SW480 (cell line): ENCODE measurements around the gene PEX11A.

Source experiments
- DNase-seq: peaks from one replicate; pipeline ENCODE4 v3.0.0-alpha.2; 2016; ENCODE audit warnings: low spot score

Gene PEX11A

DNA sequence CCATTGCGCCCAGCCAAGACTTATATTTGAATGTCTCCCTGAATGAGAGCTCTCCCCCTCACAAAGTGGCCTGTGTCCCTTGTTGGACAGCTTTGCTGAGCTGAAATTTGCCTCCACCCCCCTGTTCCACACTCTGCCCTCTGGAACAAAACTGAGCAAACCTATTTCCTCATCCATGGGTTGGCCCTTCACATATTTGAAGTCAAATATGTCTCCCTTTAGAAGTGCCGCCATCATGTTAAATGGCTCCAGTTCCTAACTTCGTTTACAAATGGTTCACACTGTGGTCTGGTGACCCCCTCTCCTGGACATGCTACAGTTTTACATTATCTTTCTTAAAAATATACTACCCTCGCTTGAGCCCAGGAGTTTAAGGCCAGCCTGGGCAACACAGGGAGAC is 16.0 kb downstream of the PEX11A start:
- DNase-seq, result no peak

DNA sequence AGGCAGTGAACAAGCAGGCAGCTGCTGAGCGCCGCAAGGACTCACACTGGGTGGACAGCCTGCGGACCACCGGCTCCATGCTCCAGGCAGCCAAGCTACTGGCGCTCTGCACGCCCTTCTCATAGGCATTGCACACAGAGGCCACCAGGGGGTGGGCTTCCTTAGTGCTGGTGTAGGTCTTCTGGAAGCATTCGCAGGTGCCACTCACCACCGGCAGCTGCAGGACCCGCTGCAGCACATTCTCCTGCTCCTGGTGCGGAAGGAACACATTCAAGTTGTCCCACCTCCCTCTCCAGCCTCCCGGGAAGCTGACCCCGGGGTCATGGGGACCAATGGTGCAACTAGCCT is 17.4 kb downstream of the PEX11A start:
- DNase-seq, result no peak

DNA sequence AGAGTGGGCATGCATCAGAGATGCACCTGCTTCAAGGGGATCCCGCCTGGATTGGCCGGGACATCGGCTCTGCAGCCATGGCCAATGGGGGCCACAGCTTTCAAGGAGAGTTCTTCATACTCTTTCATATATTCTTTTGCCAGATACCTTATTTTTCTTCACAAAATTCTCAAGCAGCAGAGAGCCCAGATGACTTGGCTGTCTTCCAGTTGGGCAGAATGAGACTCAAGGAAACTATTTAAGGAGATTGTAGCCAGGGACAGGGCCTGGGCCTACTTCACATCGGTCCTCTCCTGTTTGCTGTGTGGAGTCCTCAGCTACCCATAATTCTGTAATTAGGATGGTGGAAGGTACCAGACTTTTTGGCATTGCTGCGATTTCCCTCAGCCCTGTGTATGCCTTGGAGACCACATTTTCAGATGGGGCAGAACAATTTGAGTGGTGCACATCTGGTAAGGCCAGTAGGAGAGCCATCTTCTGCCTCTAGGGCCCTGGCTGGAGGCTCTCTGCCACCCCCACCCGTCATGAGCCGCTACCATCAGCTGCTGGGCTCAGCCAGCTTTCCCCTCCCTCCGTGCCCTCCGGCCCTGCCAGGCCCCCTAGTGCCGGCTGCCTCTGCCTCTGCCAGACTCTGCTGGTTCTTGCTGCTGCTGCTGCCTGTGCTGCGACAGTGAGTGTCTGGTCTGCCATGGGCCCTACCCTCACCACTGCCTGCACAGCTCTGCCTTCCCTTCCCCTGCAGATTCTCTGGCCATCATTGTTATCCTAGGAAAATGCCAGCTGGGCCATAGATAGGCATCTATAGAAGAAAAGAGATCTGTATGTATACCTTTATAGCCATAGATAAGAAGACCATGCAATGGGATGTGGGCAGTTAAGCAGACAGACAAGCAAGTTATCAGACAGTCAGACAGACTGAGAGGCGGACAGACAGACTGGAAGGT is 18.1 kb downstream of the PEX11A start:
- no peak for DNase-seq

DNA sequence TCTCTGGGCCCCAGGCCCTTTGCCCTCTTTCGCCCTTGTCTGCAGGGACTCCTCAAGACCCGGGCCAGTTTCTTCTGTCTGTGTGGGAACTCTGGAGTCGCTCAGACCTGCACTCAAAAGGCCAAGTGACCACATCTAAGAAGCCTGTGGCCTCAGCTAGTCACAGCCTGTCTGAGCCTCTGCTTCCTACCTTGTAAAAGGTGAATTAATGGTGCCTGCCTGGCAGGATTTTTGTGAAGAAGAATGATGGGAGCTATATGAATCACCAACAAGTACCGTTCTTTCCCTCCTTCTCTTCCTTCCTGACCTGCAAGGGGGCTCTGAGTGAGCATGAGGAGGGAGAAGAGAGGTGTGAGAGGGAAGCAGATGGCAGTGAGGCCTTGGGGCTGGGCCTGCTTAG is 18.9 kb downstream of the PEX11A start:
- DNase-seq, result no peak

DNA sequence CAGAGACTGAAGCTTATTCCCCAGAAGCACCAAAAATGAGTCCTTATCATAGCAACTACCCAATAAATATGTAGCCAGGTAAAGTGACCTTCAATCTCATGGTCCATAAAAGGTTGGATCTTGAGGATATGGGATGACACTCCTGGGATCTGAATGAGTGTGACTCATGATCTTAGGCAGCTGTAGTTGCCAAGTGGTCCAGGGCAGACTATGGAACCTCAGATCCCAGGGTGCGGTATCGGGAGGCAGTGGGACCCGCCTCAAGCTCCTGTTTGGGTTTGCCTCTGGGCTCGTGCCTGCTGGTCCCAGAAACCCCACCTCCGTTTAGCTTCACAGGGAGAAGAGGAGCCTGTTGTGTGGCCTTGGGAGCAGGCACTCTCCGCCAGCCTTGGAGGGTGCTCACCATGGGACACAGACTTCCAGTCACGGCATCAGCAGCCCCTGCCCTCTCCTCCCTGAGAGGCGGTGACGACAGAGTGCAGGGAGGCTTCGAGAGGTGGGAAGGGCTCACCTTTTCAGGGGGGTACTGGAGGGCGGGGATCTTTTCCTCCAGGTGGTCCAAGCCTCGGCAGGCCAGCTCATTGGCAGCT is 19.5 kb downstream of the PEX11A start:
- DNase-seq, result no peak

DNA sequence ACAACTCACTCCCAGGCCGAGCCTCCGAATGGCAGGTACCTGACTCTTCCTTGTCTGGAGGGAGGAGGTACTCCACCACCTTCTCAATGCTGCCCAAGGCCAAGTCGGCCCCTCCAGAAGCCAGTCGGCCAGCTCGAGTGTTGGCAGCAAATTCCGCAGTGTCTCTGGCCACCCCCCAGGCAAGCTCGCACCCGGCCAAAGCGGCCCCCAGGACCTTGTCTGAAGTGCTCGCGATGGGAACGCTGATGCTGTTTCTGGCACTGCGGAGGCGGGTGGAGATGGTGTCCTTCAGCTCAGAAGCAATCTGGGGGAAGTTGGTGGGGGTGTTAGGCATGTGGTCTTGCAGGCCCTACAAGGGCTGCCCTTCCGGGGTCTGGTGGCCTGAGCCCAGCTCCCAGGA is 20.6 kb downstream of the PEX11A start:
- no peak for DNase-seq

DNA sequence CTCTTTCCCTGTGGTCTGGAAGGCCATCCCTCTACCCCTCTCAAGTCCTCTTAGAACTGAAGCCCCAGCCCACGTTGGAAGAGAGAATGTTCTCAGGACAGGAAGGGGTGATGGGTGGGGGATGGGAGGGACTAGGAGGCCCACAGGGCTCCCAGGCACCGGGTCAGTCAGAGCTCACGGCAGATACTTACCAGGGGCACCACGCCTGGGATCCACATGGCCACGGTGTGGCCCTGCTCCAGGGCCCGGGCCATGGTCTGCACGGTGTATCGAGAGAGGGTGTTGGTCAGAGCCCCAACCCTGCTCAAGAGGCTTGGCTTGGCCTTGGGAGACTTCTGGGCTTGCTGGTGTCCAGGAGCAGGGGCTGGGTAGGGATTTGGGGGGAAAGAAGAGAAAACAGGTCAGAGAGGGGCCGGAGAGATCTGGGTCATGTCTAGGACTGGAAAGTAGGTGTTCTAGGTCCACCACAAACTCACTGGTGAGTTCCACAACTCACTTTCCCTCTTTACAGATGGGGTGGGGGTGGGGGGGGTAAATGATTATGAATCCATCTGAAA is 21.2 kb downstream of the PEX11A start:
- no peak for DNase-seq

DNA sequence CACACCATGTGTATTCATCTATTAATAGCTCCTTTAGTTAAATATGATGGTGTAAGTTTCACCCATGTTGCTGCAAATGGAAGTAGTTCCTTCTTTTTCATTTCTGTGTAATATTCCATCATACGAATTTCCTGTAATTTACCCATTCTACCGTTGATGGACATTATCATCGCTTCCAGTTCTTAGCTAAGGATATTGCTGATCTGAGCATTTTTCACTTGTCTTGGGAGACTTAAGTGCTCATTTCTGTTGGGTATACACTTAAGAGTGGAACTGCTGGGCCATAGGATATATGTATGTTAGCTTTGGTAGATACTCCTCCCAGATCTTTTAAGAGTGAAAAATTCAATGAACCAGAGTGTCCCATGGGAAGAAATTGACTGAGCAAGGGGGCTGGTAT is 22.4 kb downstream of the PEX11A start:
- DNase-seq, result no peak

DNA sequence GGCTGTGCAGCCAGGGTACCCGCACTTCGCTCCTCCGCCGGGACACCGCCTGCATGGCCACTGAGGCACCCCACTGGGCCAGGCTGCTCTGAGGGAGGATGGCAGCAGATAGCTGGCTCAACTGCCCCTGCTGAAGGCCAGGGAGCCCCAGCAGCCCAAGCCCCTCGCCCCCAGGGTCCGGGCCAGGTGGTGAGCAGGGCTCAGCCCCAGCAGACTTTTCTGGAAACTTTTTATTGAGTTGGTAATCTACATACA is 22.9 kb downstream of the PEX11A start:
- DNase-seq, result no peak

DNA sequence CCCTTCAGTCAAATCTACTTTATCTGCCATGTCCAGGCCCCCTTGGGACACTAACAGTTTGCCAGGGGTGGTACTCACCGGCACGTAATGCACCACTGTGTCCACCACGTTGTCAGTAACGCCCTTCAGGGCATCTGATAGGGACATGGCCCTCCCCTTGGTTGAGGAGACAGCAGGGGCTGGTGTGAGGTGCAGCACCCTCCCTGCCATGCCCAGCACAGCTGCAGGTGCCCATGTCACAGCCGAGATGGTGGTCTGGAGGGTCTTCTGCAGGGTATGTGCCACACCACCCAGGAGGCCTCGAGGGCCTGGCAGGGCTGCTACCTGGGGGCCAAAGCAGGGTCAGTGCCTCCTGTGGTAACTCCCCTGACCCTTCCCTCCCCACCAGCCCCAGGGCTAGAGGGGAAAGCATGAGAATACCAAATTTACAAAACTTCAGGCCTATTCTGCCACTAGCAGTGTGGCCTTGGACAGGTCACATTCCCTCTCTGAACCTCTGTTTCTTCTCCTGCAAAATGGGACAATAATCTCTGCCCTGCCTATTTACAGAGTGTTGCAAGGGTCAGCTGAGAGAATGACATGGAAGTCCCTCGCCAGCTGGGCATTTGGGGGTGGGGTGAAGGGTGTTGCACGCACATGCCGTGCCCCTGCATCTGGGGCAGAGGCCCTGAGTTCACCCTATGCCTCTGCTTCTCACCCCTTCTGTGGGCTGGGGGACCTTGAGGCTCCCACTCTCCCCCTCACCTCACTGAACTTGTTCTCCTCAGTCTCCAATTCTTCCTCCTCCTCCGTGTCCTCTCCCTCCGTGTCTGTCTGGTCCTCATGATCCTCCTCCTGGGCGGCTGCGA is 23.5 kb downstream of the PEX11A start:
- DNase-seq, result no peak

DNA sequence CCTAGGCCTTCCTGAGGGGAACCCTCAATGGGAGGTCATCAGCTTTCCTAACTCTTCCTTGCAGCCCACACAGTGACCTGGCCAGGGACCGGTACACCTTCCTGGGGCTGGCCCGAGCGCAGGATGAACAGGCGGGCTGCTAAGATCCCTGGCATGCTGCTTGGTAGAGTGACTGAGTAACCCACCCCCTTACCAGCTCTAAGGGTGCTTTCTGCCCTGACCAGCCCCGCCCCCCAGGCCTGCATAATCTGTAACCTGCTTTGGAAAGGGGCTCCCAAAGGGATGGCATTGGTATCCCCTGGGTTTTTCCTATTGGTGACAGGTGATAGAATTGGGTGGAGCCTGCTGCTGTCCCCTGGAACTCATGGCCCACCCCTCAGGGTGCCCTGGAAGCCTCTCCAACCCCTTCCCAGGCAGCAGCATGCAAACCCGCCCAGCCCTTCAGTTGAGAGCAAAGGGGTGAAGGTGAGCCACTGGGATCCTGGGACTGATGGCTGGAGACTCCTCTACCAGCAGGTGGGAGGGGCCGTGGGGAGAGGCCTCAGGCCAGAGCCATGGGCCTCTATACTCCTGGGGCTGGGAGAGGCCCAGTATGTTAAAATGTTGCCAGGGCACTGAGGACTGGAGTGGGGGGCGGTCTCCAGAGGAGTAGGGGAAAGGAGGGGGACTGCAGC is 24.2 kb downstream of the PEX11A start:
- no peak for DNase-seq

DNA sequence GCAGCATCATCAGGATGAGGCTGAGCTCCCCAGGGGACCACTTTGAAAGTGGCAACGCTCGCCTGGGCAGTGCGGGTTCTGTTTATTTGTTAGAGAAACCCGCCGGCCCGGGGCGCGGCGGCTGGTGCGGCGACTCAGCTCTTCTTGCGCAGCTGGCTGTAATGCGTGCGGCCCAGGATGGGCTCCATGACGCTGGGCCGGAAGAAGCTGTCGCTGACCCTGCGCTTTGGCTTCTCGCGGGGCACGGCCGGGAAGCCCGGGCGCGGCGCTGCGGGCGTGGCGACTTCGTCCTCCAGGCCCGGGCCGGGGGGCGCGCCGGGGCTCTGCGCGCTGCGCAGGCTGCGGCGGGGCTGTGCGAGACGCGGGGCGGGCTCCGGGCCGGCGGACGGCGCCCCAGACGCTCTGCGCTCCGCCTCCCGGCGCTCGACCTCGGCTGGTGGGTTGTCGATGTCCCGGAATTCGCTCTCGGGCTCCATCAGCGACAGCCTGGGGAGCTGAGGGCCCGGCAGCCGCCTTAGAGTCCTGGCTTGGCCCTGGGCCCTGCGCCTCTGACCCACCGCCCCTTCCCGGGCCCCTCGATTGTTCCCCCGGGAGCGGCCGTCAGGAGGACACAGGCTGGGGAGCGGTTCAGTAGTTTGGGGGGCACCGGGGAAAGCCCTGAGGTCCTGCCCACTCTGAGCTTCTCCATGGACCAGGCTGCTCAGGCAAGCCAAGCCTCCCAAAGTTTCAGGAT is 24.9 kb downstream of the PEX11A start:
- peak; percentile 52 for DNase-seq

DNA sequence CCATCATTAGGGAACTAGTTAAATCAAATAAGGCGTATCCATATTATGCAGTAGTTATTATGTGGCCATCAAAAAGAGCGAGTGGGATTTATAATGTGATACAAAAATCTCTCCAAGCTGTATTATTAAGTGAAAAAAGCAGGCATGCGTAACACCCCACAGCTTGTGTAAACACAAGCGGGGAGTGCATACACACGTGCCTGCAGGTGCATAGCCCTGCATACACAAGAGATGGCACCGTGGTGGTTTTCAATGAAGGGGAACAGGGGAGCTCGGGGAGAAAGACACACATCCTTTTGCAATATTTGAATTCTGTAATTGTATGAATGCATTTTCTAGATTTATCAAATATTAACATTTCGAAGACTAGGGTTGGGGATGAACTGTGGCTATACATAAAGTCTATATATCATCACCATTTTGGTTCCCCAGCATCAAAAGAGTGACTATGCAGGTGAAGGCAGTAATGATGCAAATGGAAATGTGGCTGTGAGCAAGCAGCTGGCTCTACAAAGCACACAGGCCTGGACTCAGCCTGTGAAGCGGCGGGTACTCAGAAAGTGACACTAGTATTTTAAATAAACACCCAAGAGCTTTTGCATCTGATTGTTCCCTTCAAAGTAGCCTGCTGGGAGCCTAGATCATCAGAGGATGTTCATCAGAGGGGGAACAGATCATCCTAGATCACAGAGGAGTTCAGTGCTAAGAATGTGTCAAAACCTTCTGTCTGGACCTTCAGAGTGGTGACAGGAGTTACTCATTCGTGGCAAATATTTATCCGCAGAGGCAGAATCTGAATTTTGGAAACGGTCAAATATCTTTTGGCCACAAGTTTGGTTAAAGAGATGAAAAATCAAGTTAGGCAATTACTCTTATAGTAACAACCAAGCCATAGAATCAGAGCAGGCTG is 25.9 kb downstream of the PEX11A start:
- DNase-seq, result no peak

DNA sequence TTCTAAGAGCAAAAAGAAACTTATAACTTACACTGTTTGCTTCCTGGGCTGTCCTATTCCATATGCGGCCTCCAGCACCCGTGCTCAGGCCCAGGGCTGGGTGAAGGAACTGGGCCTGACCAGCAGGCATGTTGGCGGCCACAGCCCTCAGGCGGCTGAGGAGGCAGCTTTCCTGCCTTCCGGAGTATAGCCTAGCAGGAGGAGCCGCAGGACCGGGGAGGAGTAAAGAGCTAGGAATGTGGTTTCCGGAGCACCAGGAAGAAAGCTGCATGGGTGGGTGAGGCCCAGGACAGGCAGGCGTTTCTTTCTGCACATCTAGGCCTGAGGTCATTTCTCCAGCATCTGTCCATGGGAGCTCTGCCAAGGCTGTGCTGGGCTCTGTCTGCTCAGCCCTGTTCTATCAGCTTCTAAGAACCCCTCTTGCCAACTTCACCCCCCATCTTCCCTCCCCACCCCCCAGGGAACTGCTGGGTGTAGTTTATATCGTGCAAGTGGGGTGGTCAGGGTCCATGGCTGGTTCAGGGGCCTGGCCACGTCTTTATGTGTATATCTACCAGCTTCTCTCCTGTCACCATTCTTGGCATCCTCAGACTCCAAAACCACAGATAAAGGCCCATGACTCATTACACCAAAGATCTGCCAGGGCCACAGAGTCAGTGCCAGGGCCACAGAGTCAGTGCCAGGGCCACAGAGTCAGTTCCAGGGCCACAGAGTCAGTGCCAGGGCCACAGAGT is 27.5 kb downstream of the PEX11A start:
- peak; percentile 75 for DNase-seq

DNA sequence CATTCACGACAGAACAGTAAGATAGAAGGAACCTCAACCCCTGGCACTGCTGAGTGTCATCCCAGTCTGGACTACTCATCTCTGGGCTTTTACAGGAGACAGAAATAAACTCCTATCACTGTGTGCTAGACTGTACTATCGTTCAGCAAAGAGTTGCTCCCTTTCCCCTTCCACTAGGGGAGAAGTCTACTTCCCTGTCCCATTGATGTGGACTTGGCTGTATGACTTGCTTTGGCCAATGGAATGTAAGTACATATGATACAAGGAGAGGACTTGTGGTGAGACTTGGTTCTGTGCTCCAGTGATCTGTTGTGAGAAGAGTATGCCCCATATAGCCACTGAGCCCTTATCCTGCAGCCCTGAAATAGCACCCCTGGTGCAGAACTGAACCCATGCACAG is 30.0 kb downstream of the PEX11A start:
- DNase-seq, result no peak

DNA sequence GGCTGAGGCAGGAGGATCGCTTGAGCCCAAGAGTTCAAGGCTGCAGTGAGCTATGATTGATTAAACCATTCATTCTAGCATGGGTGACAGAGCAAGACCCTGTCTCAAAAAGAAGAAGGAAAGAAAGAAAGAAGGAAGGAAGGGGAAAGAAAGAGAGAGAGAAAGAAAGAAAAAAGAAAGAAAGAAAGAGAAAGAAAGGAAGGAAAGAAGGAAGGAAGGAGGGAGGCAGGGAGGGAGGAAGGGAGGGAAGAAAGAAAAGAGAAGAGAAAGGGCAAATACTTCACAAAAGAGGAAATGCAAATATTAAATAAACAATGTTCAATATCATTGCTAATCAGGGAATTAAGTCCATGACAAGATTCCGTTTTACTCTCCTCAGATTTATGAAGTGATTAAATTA is 31.3 kb downstream of the PEX11A start:
- no peak for DNase-seq

DNA sequence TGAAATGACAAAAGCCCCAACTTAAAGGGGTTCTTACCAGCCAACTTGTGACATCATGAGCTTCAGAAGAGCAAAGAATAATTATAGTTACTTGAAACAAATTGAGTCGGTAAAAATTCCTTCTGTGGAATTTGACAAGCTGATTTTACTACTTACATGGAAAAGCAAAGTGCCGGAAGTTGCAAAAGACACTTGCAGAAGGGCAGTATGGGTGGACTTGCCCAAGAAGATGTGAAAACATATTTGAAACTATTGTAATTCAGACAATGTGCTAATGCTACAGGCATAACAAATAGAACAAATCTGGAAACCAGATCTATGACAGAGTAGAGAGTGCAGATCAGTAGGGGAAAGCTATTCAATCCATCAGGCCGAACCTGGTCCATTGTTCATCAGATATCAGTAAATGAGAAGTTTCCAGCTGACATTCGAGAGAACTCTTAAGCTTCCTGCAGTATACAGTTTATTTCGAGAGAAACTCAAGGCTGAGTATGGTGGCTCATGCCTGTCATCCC is 32.8 kb downstream of the PEX11A start:
- no peak for DNase-seq

DNA sequence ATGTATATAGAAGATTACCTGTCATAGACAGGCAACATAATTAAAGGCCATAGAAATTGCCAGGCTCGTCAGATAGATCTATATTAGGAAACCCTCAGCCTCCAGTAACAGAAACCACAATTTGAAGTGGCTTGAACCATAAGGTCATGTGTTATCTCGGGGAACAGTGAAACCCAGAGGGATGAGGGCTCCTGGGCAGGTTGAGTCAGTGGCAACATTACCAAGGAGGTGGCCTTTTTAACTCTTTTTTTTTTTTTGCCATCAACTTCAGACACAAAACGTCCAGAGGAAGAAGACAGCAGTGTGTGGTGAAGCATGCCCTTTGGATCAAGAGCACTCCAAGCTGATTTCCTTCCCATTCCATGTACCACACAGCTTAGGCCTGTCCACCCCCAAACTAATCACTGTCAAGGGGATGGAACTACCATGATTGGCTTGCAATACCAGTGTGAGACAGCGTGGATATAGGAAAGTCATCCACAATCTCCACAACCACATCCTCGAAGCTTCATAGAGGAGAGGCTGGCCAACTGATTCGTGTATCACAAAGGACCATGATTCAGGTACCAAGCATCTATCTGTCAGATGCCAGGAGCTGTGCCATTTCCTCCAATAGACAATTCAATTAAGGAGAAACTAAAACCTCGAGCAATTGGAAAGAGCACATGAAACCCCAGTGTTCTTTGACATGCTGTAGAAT is 34.3 kb downstream of the PEX11A start:
- no peak for DNase-seq
